ENCODE data around the gene USP9Y.

DNA sequence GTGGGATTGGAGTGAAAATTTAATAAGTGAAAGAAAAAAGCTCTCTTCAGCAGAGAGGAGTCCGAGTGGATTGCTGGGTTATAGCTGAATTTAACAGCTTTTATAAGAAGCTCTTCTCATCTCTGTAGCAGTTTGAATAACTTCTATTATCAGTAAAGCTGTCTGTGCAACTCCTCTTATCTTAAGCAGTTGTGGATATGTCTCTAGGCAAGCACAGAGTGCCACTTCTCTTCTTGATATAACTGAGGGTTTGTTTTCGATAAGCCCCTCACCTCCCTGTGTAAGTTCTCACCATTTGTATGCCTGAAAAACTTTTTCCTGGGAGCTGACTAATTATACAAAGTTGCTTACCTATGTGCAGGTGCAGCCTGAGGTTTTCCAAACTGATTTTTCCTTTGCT is 43.1 kb downstream of the USP9Y start:
- TF ChIP-seq, protein P1, sequence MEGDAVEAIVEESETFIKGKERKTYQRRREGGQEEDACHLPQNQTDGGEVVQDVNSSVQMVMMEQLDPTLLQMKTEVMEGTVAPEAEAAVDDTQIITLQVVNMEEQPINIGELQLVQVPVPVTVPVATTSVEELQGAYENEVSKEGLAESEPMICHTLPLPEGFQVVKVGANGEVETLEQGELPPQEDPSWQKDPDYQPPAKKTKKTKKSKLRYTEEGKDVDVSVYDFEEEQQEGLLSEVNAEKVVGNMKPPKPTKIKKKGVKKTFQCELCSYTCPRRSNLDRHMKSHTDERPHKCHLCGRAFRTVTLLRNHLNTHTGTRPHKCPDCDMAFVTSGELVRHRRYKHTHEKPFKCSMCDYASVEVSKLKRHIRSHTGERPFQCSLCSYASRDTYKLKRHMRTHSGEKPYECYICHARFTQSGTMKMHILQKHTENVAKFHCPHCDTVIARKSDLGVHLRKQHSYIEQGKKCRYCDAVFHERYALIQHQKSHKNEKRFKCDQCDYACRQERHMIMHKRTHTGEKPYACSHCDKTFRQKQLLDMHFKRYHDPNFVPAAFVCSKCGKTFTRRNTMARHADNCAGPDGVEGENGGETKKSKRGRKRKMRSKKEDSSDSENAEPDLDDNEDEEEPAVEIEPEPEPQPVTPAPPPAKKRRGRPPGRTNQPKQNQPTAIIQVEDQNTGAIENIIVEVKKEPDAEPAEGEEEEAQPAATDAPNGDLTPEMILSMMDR (IDR thresholded peaks at IDR 0.05; ENCODE audit: low read depth, low read length, poor library complexity, severe bottlenecking) = no peak
- TF ChIP-seq EZH2phosphoT487 (IDR thresholded peaks at IDR 0.05; ENCODE audit: borderline replicate concordance, low read length) = no peak
